HG03469 (cell line): ENCODE results near the gene ADGRB3.

Experiments
- ATAC-seq: cut with Tn5 transposase; IDR thresholded peaks from one replicate; pipeline ENCODE4 v1.9.1; 2021; ENCODE audit warnings: mild to moderate bottlenecking, moderate library complexity, moderate number of reproducible peaks; ENCODE audit not compliant: unreplicated experiment

The ADGRB3 gene

GRCh38 chr6:68634726-68635411, at the start of gene ADGRB3:
TSS of gene ADGRB3 (plus strand) at chr6:68635282. CDS start at chr6:68638676, 3,394 bp downstream.
- ATAC-seq = peak; percentile 83

DNA sequence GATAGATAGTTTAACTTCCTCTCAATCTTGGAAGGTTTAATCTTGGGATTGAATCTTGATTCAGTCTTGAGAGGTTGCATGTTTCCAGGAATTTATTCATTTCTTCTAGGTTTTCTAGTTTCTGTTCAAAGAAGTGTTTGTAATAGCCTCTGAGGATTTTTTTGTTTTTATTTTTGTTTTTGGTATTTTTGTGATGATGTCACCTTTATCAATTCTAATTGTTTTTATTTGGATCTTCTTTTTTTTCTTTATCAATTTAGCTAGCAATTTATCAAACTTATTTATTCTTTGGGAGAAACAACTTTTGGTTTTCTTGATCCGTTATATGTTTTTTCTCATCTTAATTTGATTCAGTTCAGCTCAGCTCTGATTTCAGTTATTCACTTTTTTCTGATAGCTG, 41.5 kb upstream of the ADGRB3 start:
- ATAC-seq = no peak

- ATAC-seq = no peak
These were observed 37.4 kb upstream of the ADGRB3 start for GRCh38 chr6:68597642-68598041.

- ATAC-seq = no peak
These were observed 19.1 kb upstream of the ADGRB3 start for GRCh38 chr6:68615938-68616337.

DNA sequence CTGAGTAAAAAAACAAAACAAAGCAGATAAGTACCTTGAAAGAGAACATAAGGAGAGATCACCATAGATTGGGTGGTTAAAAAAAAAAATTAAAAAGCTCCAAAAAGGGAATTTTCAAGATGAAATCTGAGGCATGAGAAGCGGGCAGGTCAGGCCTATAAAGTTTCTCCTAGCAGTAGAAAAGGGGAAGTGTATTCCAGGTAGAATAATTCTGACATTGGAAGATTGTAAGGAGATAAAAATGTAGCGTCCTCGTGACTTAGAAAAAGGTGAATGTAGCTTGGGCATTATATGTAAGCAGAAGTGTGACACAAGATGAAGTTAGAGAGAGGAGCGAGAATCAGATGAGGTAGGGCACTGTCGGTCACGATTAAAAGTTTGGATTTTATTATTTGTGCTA, 9.1 kb upstream of the ADGRB3 start:
- no peak for ATAC-seq

GRCh38 chr6:68628161-68628560, 6.9 kb upstream of the ADGRB3 start:
- ATAC-seq = no peak

DNA sequence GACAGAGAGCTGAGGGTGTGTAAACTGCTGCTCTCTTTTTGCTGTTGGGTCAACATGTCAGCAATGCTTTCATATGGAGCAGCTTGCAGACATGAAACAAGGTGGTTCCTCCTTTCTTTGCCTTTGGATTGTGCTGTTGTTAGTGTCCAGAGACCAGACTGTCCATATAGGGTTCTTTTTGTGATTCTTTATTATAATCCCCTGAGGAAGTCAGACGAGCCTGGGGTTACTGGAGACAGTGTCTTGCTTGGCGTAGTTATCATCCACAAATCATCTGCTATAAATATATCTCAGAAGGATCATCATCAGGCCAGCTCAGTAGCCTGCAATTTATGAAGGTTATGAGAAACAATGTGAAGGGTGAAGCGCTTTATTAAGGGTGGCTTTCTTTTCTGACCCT, 2.3 kb upstream of the ADGRB3 start:
- no peak for ATAC-seq

DNA sequence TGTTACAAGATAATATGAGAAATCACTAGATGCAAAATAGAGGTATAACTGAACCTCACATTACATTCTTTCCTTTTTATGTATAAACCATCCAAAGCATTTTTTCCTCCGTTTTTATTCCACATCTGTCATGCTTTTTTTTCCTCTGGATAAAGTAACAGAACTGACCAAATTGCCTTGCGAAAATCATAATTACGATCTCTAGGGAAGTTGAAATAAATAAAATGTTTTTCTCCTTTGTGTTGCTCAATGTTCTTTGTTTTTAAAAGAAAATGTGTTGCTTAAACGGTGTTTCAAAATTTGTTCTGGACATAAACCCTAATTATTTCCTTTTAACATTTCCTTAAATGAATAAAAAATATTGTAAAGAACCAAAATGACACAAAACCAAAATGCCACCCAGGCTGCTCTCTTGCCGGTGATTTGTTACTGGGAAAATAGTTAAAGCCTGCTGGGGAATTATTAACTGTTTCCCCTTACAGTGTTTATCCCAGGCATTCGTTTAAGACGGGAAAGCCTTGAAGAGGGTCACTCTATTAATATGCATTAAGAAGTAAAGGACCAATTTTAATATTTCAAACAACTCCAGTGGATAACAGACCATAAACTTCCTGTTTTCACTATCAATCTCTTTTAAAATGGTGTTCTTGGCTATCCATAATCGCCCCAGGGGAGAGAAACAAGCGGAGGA, 1.7 kb upstream of the ADGRB3 start:
- no peak for ATAC-seq

GRCh38 chr6:68633972-68634725, 933 bp upstream of the ADGRB3 start:
- ATAC-seq = peak; percentile 11

DNA sequence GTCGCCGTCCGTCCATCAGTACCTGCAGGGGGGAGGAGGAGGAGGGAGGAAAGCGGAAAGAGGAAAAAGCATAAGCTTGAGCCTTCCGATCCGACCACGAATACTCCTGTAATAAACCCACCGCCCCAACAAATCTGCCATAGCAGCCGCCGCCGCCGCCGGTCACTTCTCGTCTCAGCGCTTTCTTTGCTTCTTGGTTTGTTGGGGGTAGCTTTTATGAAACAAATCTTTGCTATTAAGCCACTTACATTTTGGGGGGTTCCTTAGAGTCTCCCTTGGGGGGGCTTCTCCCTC, 277 bp downstream of the ADGRB3 start:
- no peak for ATAC-seq

DNA sequence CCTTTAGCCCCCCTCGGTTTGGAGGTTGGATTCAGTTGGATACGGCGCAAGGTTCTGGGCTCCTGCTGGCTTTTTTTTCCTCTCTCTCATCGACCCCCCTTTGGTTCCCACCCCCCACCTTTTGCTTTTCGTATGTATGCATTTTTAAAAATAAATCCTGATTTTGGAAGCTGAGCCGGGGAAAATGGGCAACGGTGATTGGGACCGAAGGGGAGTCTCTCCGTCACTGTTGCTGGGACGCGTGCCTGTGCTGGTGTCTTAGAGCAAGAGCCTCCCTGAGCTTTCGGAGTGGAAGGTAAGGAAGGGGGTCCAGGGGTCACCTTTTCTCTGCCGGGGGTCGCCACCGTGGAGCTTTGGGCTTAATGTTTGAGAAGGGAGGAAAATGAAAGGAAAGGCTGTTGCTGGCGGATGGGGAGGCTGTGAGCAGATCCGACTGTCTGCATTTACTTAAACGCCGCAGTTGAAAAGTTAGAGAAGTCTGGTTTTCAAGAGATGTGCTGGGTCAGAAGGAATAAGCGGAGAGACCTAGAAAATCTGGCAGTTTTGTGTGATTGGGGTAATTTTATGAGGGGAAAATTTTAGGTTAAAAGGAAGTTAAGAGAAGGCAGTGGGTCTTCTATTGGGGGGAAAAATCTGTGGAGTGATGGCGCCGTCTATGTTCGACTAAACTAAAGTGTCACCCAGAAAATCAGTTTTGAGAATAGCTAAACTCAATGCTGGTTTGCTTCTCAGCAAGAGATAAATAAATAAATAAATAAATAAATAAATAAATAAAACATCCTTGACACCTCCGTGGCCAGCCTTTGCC, 828 bp downstream of the ADGRB3 start:
- no peak for ATAC-seq

DNA sequence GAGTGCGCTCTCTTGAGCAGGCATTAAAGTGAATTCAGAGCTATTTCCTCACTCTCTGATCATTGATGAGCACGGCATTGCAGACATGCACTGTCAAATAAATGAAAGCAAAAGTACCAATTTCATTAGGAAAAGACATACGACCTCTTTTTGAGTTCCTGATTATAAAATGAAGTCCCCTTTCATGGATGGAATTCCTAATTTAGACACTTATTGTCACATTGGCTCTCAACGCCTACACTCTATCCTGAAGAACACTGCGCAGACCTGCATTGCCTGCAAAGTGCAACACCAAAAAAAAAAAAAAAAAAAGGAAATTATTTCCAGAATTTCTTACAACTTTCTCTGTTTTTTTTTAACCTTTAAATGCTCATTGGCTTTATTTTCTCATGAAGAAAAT, 1.6 kb downstream of the ADGRB3 start:
- ATAC-seq = no peak

- ATAC-seq = no peak
These were observed 2.0 kb downstream of the ADGRB3 start for GRCh38 chr6:68637071-68637470.

GRCh38 chr6:68637782-68638181, 2.7 kb downstream of the ADGRB3 start:
- ATAC-seq = no peak

DNA sequence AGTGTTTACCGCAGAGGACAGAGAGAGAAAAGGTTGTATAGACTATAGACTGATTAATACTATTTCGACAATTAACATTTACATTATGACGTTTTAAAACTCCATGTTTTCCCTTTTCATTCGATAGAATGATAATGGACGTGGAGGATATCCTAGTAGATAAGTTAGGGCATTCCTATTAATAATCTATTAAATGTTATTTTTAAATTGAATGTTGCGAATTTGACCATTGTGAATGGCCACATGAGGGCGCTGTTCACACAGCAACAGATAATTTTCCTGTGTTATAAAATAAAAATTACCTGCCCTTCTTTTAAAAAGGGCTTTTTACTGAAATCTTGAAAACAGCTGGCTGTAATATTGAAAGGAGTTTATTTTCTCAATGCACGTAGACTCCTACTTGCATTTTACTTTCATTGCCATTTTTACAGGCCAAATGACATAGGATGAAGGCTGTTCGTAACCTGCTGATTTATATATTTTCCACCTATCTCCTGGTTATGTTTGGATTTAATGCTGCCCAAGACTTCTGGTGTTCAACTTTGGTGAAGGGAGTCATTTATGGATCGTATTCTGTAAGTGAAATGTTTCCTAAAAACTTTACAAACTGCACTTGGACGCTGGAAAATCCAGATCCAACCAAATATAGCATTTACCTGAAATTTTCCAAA, 3.3 kb downstream of the ADGRB3 start:
- no peak for ATAC-seq

DNA sequence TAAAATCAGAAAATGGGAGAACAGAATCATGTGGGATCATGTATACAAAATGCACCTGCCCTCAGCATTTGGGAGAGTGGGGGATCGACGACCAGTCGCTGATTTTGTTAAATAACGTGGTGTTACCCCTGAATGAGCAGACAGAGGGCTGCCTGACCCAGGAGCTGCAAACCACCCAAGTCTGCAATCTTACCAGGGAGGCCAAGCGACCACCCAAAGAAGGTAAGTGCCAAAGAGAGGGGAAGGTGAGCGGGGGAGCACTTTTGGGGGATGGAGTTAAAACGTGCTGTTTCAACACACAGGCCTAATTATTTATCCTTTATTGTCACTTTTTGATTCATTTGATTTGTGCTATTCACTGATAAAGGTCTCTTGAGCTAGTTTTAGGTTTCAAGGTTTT, 4.1 kb downstream of the ADGRB3 start:
- no peak for ATAC-seq

- ATAC-seq = no peak
These were observed 4.9 kb downstream of the ADGRB3 start for GRCh38 chr6:68639826-68640490.

GRCh38 chr6:68640491-68640835, 5.4 kb downstream of the ADGRB3 start:
- ATAC-seq = no peak

GRCh38 chr6:68641172-68641571, 6.1 kb downstream of the ADGRB3 start:
- ATAC-seq = no peak

- no peak for ATAC-seq
These were observed 7.0 kb downstream of the ADGRB3 start for GRCh38 chr6:68642081-68642480.
